ENCODE measurements around the gene LOXL3. TPM values are rescaled to one million over a fixed set of nuclear protein-coding genes. Genes with fewer than 3 reads are reported as not detected.

The LOXL3 gene
- total RNA-seq, 4 donors from 2014 or later = 7.2 to 13.2 (median 8.6) TPM

DNA sequence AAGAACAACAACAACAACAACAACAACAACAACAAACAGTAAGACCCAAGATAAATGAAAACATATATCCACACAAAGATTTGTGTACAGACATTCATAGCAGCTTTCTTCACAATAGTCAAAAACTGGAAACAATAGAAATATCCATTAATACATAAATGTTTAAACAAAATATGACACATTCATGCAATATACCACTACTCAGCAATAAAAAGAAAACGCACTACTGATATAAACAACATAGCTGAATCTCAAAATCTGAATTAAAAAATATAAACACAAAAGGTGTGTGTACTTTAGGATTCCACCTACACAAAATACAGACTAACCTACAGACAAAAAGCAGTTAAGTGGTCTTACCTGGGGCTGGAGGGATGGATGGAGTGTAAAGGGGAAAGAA, 42.8 kb upstream of the LOXL3 start:
- Histone ChIP-seq H3K9me3 (no peaks in the 10 kb centered on the region), H3K27me3 (peaks cover 86% of the 10 kb centered on the region), H3K36me3 (no peaks in the 10 kb centered on the region), H3K4me3 (no peak overlapping the region), H3K4me1 (no peaks in the 10 kb centered on the region), H3K27ac (no peak overlapping the region)
- TF ChIP-seq POLR2AphosphoS5 (IDR thresholded peaks at IDR 0.05) (no peak), POLR2A (IDR thresholded peaks at IDR 0.05) (no peak), EP300 (IDR thresholded peaks at IDR 0.05) (no peak)
- TF ChIP-seq, protein P1, sequence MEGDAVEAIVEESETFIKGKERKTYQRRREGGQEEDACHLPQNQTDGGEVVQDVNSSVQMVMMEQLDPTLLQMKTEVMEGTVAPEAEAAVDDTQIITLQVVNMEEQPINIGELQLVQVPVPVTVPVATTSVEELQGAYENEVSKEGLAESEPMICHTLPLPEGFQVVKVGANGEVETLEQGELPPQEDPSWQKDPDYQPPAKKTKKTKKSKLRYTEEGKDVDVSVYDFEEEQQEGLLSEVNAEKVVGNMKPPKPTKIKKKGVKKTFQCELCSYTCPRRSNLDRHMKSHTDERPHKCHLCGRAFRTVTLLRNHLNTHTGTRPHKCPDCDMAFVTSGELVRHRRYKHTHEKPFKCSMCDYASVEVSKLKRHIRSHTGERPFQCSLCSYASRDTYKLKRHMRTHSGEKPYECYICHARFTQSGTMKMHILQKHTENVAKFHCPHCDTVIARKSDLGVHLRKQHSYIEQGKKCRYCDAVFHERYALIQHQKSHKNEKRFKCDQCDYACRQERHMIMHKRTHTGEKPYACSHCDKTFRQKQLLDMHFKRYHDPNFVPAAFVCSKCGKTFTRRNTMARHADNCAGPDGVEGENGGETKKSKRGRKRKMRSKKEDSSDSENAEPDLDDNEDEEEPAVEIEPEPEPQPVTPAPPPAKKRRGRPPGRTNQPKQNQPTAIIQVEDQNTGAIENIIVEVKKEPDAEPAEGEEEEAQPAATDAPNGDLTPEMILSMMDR (IDR thresholded peaks at IDR 0.05) = no peak
- no peak for ATAC-seq
- 25 to 33% methylated on average over 1 of the region's 1 CpG for WGBS, 2 donors (ENCODE audit: low coverage in 1 of 2)

DNA sequence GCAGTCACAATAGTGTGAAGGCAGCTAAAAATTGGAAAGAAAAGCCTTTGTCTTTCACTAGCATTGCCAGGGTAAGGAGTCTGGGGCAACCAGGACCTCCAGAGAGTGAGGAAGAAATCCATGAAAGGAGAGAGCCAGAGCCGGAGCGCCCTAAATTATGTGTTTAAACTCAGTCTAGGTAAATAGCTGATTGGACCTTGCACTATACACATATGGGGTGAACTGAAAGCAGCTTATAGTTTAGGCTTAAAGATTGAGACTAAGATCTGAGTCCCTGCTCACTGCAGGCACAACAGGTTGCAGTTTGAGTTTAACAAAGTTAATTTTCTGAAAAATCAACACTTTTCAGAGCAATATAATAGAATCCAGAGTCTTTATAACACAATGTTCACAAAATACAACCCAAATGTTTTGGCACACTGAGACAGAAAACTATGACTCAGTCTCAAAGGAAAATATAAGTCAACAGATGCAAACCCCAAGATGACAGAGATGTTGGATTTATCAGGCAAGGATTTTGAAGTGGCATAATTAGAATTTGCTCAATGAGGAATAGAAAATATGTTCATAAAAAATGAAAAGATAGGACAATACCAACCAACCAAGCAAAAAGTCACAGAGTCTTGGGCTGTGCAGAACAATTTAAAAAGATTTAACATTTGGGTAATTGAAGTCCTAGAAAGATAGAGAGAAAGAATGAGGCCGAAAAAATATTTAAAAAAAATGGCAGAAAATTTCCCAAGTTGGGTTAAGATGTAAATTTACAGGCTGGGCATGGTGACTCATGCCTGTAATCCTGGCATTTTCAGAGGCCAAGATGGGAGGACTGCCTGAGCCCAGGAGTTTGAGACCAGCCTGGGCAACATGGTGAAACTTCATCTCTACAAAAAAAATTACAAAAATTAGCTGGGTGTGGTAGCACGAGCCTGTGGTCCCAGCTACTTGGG, 40.4 kb upstream of the LOXL3 start:
- no peak for ATAC-seq
- Histone ChIP-seq H3K27ac (no peak overlapping the region), H3K4me1 (no peaks in the 10 kb centered on the region), H3K9me3 (no peaks in the 10 kb centered on the region), H3K27me3 (peaks cover 92% of the 10 kb centered on the region), H3K4me3 (no peak overlapping the region), H3K36me3 (no peaks in the 10 kb centered on the region)
- 68 to 71% methylated on average over 1 to 4 of the region's 4 CpGs for WGBS, 2 donors (ENCODE audit: low coverage in 1 of 2)
- TF ChIP-seq POLR2AphosphoS5 (IDR thresholded peaks at IDR 0.05) (no peak), POLR2A (IDR thresholded peaks at IDR 0.05) (no peak), EP300 (IDR thresholded peaks at IDR 0.05) (no peak)

DNA sequence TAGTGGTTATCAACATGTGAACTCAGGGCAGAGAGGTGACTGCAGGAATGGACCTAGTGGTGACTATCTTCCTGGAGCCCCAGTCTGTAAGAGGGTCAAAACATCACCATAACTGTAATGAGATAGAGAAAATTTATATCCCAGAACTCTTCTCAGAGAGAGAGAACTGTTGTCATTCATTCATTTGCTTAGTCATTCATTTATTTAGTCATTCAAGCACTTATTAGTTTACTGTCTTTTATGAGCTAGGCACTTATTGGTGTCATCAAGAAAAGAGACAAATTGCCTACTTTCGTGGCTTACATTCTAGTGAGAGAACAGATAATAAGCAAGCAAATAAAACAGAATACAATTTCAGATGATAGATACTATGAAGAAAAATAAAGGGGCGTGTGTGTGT, 34.9 kb upstream of the LOXL3 start:
- TF ChIP-seq POLR2AphosphoS5 (IDR thresholded peaks at IDR 0.05) = no peak
- no peak for TF ChIP-seq EP300 (IDR thresholded peaks at IDR 0.05)
- TF ChIP-seq POLR2A (IDR thresholded peaks at IDR 0.05) = no peak
- TF ChIP-seq, protein P1 (IDR thresholded peaks at IDR 0.05) = no peak
- H3K9me3 ChIP-seq = no peaks in the 10 kb centered on the region
- no peak overlapping the region for H3K4me3 ChIP-seq
- H3K27me3 ChIP-seq = peaks cover 55% of the 10 kb centered on the region
- ATAC-seq = no peak
- 33 to 52% methylated on average over 1 to 2 of the region's 2 CpGs for WGBS, 2 donors (ENCODE audit: low coverage in 1 of 2)
- H3K36me3 ChIP-seq = no peaks in the 10 kb centered on the region
- H3K4me1 ChIP-seq = no peaks in the 10 kb centered on the region
- H3K27ac ChIP-seq = no peak overlapping the region

DNA sequence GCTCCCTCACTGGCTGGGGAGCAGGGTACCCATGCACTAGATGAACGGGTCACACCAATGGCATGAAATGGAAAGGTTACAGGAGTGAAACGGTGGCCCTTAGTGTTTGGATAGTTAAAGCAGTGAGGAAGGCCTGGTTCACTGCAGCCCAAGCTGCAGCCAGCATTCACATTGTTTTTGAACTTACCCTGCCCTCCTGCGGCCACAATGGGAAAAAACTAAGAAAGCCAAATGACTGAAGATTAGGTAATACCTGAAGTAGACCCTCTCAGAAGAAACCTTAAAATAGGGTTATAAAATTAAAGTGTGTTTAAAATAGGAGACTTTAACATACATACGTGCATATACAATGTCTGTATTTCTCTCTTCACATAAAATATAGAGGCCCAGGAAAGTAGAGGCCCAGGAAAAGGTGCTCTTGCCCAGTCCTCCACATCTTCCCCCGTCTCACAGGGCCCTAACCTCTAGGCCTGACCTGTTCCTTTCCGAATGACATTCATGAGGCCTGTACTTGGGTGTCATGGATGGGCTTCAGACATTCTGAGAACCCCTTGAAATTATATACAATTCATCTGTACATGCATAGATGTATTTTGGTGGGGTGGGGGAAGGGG, 34.0 kb upstream of the LOXL3 start:
- Histone ChIP-seq H3K9me3 (no peaks in the 10 kb centered on the region), H3K27ac (no peak overlapping the region), H3K27me3 (peaks cover 46% of the 10 kb centered on the region), H3K4me3 (no peak overlapping the region), H3K36me3 (no peaks in the 10 kb centered on the region), H3K4me1 (no peaks in the 10 kb centered on the region)
- peak; percentile 81 for ATAC-seq
- WGBS, 2 donors (ENCODE audit: low coverage in 1 of 2) = 19 to 24% methylated on average over 4 to 6 of the region's 6 CpGs
- TF ChIP-seq, protein P1 (IDR thresholded peaks at IDR 0.05) = peak; percentile 50 to 78 (median 76)
- TF ChIP-seq POLR2A (IDR thresholded peaks at IDR 0.05) = no peak
- no peak for TF ChIP-seq POLR2AphosphoS5 (IDR thresholded peaks at IDR 0.05)
- no peak for TF ChIP-seq EP300 (IDR thresholded peaks at IDR 0.05)

DNA sequence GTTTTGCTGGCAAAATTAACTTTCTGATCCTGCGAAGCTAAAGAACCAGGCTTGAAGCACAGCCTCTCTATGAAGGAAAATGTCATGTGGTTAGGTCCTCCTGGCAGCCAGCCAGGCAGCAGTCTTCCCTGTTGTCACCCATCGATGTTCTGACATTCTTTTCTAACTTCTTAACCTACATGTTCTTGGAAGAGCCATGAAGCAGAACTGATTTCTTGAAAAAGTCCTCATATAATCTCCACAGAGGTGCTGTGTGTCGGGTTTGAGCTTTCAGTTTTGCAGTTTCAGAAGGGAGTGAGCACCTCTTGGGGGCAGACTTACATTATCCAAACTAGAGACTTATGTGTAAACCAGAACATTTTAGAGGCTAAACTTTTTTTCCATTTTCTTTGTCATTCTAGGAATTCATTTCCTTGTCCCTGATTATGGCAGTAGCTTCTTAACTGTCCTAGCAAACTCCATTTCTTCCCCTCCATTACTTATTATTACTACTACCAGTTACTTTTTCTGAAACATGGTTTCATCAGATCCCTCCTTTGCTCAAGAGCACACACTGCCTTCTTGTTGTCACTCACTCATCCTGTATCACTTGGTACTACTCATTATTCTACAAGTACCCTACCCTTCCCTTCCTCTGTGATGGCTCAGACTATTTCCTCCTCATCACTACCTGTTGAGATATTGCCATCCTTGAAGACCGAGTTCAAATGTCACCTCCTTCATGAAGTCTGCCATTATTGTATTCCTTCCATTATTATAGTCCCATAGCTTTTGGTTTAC, 31.9 kb upstream of the LOXL3 start:
- Histone ChIP-seq H3K36me3 (no peaks in the 10 kb centered on the region), H3K4me1 (no peaks in the 10 kb centered on the region), H3K27me3 (peaks cover 30% of the 10 kb centered on the region), H3K9me3 (no peaks in the 10 kb centered on the region), H3K27ac (no peak overlapping the region), H3K4me3 (no peak overlapping the region)
- TF ChIP-seq POLR2AphosphoS5 (IDR thresholded peaks at IDR 0.05) (no peak), EP300 (IDR thresholded peaks at IDR 0.05) (no peak), POLR2A (IDR thresholded peaks at IDR 0.05) (no peak)
- TF ChIP-seq, protein P1 (IDR thresholded peaks at IDR 0.05) = no peak
- WGBS, 2 donors (ENCODE audit: low coverage in 1 of 2) = 41 to 59% methylated on average over 3 to 4 of the region's 4 CpGs
- no peak for ATAC-seq
